GM12878 (cell line): ENCODE data around the gene ZC3H8. TPM values are rescaled to one million over a fixed set of nuclear protein-coding genes. Genes with fewer than 3 reads are reported as not detected.

Experiments
- BHLHE40 ChIP-seq, 2 experiments: fragments of 450-650 bp in 1 of 2; IDR thresholded peaks; 2 replicates each; pipeline ENCODE4 v1.6.1; 2011 to 2017; ENCODE audit warnings: low read depth in 2 of 2, borderline replicate concordance in 1 of 2, improper control_type of control experiment in 1 of 2, low read length in 1 of 2, mild to moderate bottlenecking in 1 of 2
- ZBTB4 ChIP-seq: fragments of 450-650 bp; formaldehyde crosslinking; IDR thresholded peaks from 2 replicates; pipeline ENCODE4 v1.4.0; 2022; ENCODE audit warnings: mild to moderate bottlenecking, moderate library complexity
- ZBTB40 ChIP-seq: fragments of 450-650 bp; IDR thresholded peaks from 2 replicates; pipeline ENCODE4 v1.6.1; 2016; ENCODE audit warnings: mild to moderate bottlenecking, moderate library complexity, borderline replicate concordance
- polyA plus RNA-seq, 11 experiments: library from polyadenylated mRNA; depleted of rRNA in 4 of 11; unstranded in 6 of 11; stranded (reverse) in 5 of 11; fragments of >200 nt; fragmentation: Nextera tagmentation in 4 of 11; fragmentation: Illumina TruSeq in 1 of 11; extraction: Ambion mirVana in 4 of 11; extraction: Trizol in 1 of 11; gene quantifications; 1 replicate in 1 of 11; 2 replicates in 10 of 11; pipeline versions ENCODE4 v1.2.1 to v1.2.3, GENCODE V29; 2011 to 2016; ENCODE audit warnings: inconsistent platforms in 2 of 11, missing spikeins in 2 of 11, low read depth in 1 of 11
- total RNA-seq, 4 experiments: library from RNA; depleted of rRNA in 3 of 4; stranded (reverse); fragments of >200 nt in 3 of 4; fragmentation: Illumina TruSeq in 1 of 4; extraction: Trizol in 1 of 4; gene quantifications; 2 replicates each; pipeline versions ENCODE4 v1.2.1 to v1.2.3, GENCODE V29; 2013 to 2021

ZC3H8 gene
- total and polyA plus RNA-seq, 10 of the 15 experiments (the other 5 are each of a cell fraction or from before 2014, with no cell fraction given), result 9.9 to 28.4 (median 19.5) TPM

- TF ChIP-seq ZBTB4 (no peak), ZBTB40 (no peak), BHLHE40 (IDR thresholded peaks at IDR 0.05; ENCODE audit: borderline replicate concordance in 1 of 2, low read depth in 2 of 2, low read length in 1 of 2) (no peak)
Observed at GRCh38 chr2:112277596-112278220, 22.9 kb upstream of the ZC3H8 start (continued).
